ENCODE data around the gene DCDC2C.

Gene DCDC2C

GRCh38 chr2:3780477-3781402 lies 77.4 kb downstream of the DCDC2C start:
- in situ Hi-C loops (cut with HindIII; ENCODE audit: low sequenced_read_pairs) = no loop called here
- peak; percentile 4 for DNase-seq (ENCODE audit: low read depth)
- TF ChIP-seq, protein P1, sequence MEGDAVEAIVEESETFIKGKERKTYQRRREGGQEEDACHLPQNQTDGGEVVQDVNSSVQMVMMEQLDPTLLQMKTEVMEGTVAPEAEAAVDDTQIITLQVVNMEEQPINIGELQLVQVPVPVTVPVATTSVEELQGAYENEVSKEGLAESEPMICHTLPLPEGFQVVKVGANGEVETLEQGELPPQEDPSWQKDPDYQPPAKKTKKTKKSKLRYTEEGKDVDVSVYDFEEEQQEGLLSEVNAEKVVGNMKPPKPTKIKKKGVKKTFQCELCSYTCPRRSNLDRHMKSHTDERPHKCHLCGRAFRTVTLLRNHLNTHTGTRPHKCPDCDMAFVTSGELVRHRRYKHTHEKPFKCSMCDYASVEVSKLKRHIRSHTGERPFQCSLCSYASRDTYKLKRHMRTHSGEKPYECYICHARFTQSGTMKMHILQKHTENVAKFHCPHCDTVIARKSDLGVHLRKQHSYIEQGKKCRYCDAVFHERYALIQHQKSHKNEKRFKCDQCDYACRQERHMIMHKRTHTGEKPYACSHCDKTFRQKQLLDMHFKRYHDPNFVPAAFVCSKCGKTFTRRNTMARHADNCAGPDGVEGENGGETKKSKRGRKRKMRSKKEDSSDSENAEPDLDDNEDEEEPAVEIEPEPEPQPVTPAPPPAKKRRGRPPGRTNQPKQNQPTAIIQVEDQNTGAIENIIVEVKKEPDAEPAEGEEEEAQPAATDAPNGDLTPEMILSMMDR (IDR thresholded peaks at IDR 0.05; ENCODE audit: low read depth, low read length, missing control alignments) = peak; percentile 61
- no peak overlapping the region for H3K4me3 ChIP-seq (ENCODE audit: low read depth, low read length)

DNA sequence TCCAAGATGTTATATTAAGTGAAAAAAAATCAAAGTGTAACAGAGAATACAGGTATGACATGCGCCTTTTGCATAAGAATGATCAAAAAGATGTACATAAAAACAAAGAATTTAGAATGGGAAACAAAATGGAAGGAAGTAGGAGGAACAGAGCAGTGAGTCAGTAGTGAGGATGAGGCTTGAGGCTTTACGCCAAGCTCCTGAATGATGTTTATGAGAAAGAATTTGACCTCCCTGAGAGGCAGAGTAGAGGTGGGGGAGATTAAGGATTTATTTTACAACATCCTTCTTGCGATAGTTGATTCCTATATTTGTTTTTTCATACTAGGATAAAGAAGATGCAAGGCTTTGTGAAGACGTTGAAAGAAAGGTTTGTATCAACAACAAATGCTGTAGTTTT lies 81.4 kb downstream of the DCDC2C start:
- DNase-seq (ENCODE audit: low read depth) = no peak
- in situ Hi-C loops (cut with HindIII; ENCODE audit: low sequenced_read_pairs) = no loop called here
- TF ChIP-seq, protein P1 (IDR thresholded peaks at IDR 0.05; ENCODE audit: low read depth, low read length, missing control alignments) = no peak
- H3K4me3 ChIP-seq (ENCODE audit: low read depth, low read length) = no peak overlapping the region

DNA sequence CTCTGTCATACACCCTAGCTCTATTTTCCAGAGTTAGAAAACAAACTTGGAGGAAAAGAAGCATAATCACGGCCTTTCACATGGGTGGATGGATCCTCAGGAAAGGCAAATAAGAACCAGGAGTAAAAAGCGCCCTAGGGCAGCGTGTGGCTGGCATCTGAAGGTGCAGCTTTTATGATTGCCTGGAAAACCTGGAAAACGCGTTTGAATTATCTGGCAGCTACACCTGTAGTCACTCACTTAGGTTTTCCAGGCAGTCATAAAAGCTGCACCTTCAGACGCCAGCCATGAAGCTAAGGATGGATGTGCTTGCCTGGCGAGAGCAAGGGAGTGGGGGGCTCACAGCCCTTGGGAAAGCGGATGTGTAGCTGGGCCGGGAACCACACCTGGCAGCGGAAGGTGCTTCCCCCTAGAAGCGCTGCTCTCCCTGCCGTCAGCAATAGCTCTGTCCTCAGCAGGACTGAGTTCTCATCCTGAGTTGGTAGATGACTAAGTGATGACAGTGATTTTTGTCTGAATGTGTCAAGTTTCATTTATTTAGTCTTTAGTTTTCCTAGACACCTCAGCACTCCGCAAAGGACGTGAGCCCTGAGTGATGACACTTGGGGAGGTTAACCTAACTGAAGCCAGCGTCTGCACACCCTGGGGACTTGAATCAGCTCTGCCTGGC lies 82.0 kb downstream of the DCDC2C start:
- in situ Hi-C loops (cut with HindIII; ENCODE audit: low sequenced_read_pairs) = no loop called here
- H3K4me3 ChIP-seq (ENCODE audit: low read depth, low read length) = no peak overlapping the region
- DNase-seq (ENCODE audit: low read depth) = no peak

DNA sequence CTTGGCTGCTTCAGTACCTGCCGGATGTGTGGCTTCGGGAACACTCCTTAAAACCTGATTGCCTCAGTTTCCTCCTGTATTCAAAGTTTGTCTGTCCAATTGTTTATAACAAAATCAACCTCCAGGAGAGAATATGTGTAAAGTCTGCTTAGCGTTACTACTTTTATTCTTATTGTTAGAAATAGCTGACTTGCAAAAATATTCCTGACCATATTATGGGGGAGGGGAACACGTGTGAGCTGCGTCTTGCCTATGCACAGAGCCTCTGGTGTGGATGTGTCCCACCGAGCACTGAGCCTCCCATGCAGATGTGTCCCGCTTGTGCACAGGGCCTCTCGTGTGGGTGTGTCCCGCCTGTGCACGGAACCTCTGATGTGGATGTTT lies 82.5 kb downstream of the DCDC2C start:
- in situ Hi-C loops (cut with HindIII; ENCODE audit: low sequenced_read_pairs) = no loop called here
- DNase-seq (ENCODE audit: low read depth) = no peak
- no peak overlapping the region for H3K4me3 ChIP-seq (ENCODE audit: low read depth, low read length)
- TF ChIP-seq, protein P1 (IDR thresholded peaks at IDR 0.05; ENCODE audit: low read depth, low read length, missing control alignments) = no peak

More for the DNA sequence above, 82.0 kb downstream of the DCDC2C start:
- TF ChIP-seq, protein P1 (IDR thresholded peaks at IDR 0.05; ENCODE audit: low read depth, low read length, missing control alignments) = no peak

DNA sequence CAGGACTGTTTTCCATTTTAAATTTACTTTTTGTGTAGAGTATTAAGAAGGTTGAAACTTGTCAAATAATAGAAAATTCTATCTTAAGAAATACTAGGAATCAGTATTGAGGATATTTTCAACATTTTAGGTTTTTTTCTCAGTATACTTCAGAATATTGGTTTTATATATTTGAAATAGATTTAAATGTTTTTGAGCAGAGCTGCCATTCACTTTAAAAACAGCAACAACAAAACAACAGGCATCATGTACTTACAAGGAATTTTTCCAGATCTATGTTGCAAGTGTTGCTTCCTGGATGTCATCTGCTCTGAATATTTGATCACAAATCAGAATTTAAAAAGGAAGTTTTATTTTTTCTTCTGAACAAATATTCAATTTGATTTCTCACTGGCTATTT lies 84.4 kb downstream of the DCDC2C start:
- DNase-seq (ENCODE audit: low read depth) = no peak
- TF ChIP-seq, protein P1 (IDR thresholded peaks at IDR 0.05; ENCODE audit: low read depth, low read length, missing control alignments) = no peak
- no peak overlapping the region for H3K4me3 ChIP-seq (ENCODE audit: low read depth, low read length)
- in situ Hi-C loops (cut with HindIII; ENCODE audit: low sequenced_read_pairs) = no loop called here

DNA sequence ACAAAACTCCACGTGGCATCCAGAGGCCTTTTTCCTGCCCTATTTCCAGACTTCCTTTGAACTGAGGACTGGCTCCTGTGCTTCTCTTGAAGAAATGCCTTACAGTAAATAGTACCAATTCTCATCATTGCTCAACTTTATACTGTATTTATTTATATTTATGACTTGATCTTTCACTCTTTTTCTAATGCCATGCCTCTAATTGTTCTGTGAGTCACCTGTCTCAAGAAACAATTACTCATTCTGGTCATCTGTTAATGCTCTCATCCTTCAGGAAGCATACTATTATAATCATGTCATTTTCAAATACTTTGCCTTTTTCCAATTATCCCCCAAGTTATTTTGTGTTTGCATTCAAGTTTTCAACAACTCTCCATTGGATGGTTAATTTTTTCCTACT lies 85.9 kb downstream of the DCDC2C start:
- TF ChIP-seq, protein P1 (IDR thresholded peaks at IDR 0.05; ENCODE audit: low read depth, low read length, missing control alignments) = no peak
- H3K4me3 ChIP-seq (ENCODE audit: low read depth, low read length) = no peak overlapping the region
- DNase-seq (ENCODE audit: low read depth) = no peak
- in situ Hi-C loops (cut with HindIII; ENCODE audit: low sequenced_read_pairs) = no loop called here

Data from astrocyte of the cerebellum (primary cell).